Esophagus muscularis mucosa (tissue), 4 donors: ENCODE data around the gene EYA4. TPM values are rescaled to one million over a fixed set of nuclear protein-coding genes. Genes with fewer than 3 reads are reported as not detected.
A peak's percentile ranks its signal among the peaks of the same experiment; 100 is the strongest.

Experiments used
- DNase-seq: peaks from one replicate; pipeline ENCODE4 v3.0.0-alpha.2; 2017; ENCODE audit errors: extremely low spot score
- H3K27ac ChIP-seq, 4 donors: fragments of 200-600 bp; sonication (generic); replicated peaks in 1 of 4; 1 replicate in 3 of 4; 2 replicates in 1 of 4; pipeline ENCODE4 v1.5.1; 2016 to 2019; ENCODE audit warnings: mild to moderate bottlenecking in 1 of 4
- H3K27me3 ChIP-seq, 4 donors: fragments of 200-600 bp; sonication (generic); one replicate each; pipeline versions ENCODE4 v1.5.1 to v1.6.0; 2016 to 2019
- H3K36me3 ChIP-seq, 4 donors: fragments of 200-600 bp; sonication (generic); one replicate each; pipeline ENCODE4 v1.5.1; 2016 to 2019
- H3K4me1 ChIP-seq, 4 donors: fragments of 200-600 bp; sonication (generic); one replicate each; pipeline ENCODE4 v1.5.1; 2016 to 2019
- H3K4me3 ChIP-seq, 4 donors: fragments of 200-600 bp; sonication (generic); 1 replicate in 2 of 4; 2 replicates in 2 of 4; pipeline ENCODE4 v1.5.1; 2016 to 2019; ENCODE audit warnings: mild to moderate bottlenecking in 4 of 4, moderate library complexity in 1 of 4
- H3K9me3 ChIP-seq, 4 donors: fragments of 200-600 bp; sonication (generic); 1 replicate in 3 of 4; 2 replicates in 1 of 4; pipeline ENCODE4 v1.5.1; 2016 to 2019
- CTCF ChIP-seq, 3 experiments: fragments of 200-600 bp in 2 of 3; fragments of 450-650 bp in 1 of 3; sonication (generic) in 2 of 3; IDR thresholded peaks; one replicate each; pipeline ENCODE4 v1.5.1; 2017 to 2019; ENCODE audit warnings: antibody characterized with exemption in 3 of 3, mild to moderate bottlenecking in 2 of 3, moderate library complexity in 1 of 3
- EP300 ChIP-seq: sonication (generic); formaldehyde crosslinking; IDR thresholded peaks from one replicate; pipeline ENCODE4 v1.6.1; 2017; ENCODE audit warnings: antibody characterized with exemption
- POLR2A ChIP-seq: fragments of 450-650 bp; IDR thresholded peaks from one replicate; pipeline ENCODE4 v1.6.1; 2017; ENCODE audit warnings: antibody characterized with exemption, moderate library complexity, mild to moderate bottlenecking, low read depth
- POLR2AphosphoS5 ChIP-seq, 2 donors: sonication (generic); formaldehyde crosslinking; IDR thresholded peaks; one replicate each; pipeline ENCODE4 v1.6.1; 2017; ENCODE audit warnings: antibody characterized with exemption in 2 of 2
- WGBS: methylation state at CpG from one replicate; pipeline ENCODE4 v1.1.5; 2018; 5-methylcytosine and 5-hydroxymethylcytosine counted together
- intact Hi-C: fragments of 100-400 bp; cut with DNase I; formaldehyde crosslinking; loops from one replicate; pipeline ENCODE4 v1.15.1; 2023
- total RNA-seq, 4 donors: library from RNA; depleted of rRNA; stranded (reverse); fragments of >200 nt; gene quantifications; one replicate each; pipeline versions ENCODE4 v1.1.0 to v1.2.1, GENCODE V29; 2016

The EYA4 gene
- total RNA-seq: 1 to 10 TPM; 1.5 to 3.3 (median 2.5) TPM

GRCh38 chr6:133241086-133241900 lies at the start of gene EYA4:
TSS of gene EYA4 (plus strand) at chr6:133241357. CDS start at chr6:133274781, 33,424 bp downstream.
- WGBS: 3% methylated on average over 23 of the region's 84 CpGs
- Histone ChIP-seq H3K27ac (peak within 1 kb of the TSS; percentile 35 to 45 (median 44)), H3K27me3 (peaks cover 0 to 58% (median 23%) of the 10 kb centered on the region in 4 donors), H3K4me3 (peak within 1 kb of the TSS; percentile 54 to 63 (median 58)), H3K9me3 (no peaks in the 10 kb centered on the region), H3K36me3 (no peaks in the 10 kb centered on the region), H3K4me1 (peaks cover 9 to 35% (median 29%) of the 10 kb centered on the region in 4 donors)
- no peak for TF ChIP-seq POLR2AphosphoS5 (IDR thresholded peaks at IDR 0.05)
- no peak for DNase-seq
- intact Hi-C loops: no loop called here

GRCh38 chr6:133193396-133193795 lies 47.8 kb upstream of the EYA4 start:
- H3K27ac ChIP-seq: no peak overlapping the region
- no peak for TF ChIP-seq EP300
- TF ChIP-seq POLR2AphosphoS5 (IDR thresholded peaks at IDR 0.05): no peak
- no peak for TF ChIP-seq CTCF (IDR thresholded peaks at IDR 0.05)
- no peak for TF ChIP-seq POLR2A
- H3K27me3 ChIP-seq: no peaks in the 10 kb centered on the region
- WGBS: 85% methylated on average over 1 of the region's 1 CpG
- no peaks in the 10 kb centered on the region for H3K9me3 ChIP-seq
- H3K36me3 ChIP-seq: no peaks in the 10 kb centered on the region
- H3K4me1 ChIP-seq: no peaks in the 10 kb centered on the region
- intact Hi-C loops: no loop called here
- DNase-seq: no peak
- H3K4me3 ChIP-seq: no peak overlapping the region

GRCh38 chr6:133198725-133199124 lies 42.4 kb upstream of the EYA4 start:
- Histone ChIP-seq H3K4me1 (no peaks in the 10 kb centered on the region), H3K4me3 (no peak overlapping the region), H3K27ac (no peak overlapping the region), H3K27me3 (no peaks in the 10 kb centered on the region), H3K36me3 (no peaks in the 10 kb centered on the region), H3K9me3 (no peaks in the 10 kb centered on the region)
- WGBS: 91% methylated on average over 2 of the region's 2 CpGs
- intact Hi-C loops: no loop called here
- TF ChIP-seq POLR2AphosphoS5 (IDR thresholded peaks at IDR 0.05) (no peak), EP300 (no peak), CTCF (IDR thresholded peaks at IDR 0.05) (no peak)
- DNase-seq: no peak

GRCh38 chr6:133201231-133201630 lies 39.9 kb upstream of the EYA4 start:
- H3K4me1 ChIP-seq: no peaks in the 10 kb centered on the region
- 94% methylated on average over 4 of the region's 4 CpGs for whole genome bisulfite sequencing
- no peak overlapping the region for H3K27ac ChIP-seq
- no peaks in the 10 kb centered on the region for H3K36me3 ChIP-seq
- intact Hi-C loops: no loop called here
- DNase-seq: no peak
- H3K27me3 ChIP-seq: no peaks in the 10 kb centered on the region
- H3K9me3 ChIP-seq: no peaks in the 10 kb centered on the region
- no peak for TF ChIP-seq EP300
- TF ChIP-seq POLR2A: no peak
- H3K4me3 ChIP-seq: no peak overlapping the region

- intact Hi-C loops: no loop called here
- H3K36me3 ChIP-seq: no peaks in the 10 kb centered on the region
- no peaks in the 10 kb centered on the region for H3K27me3 ChIP-seq
- no peaks in the 10 kb centered on the region for H3K9me3 ChIP-seq
- no peak overlapping the region for H3K4me3 ChIP-seq
- no peak for DNase-seq
- TF ChIP-seq EP300 (no peak), CTCF (IDR thresholded peaks at IDR 0.05) (no peak), POLR2AphosphoS5 (IDR thresholded peaks at IDR 0.05) (no peak), POLR2A (no peak)
- H3K4me1 ChIP-seq: no peaks in the 10 kb centered on the region
- WGBS: 90% methylated on average over 4 of the region's 4 CpGs
- H3K27ac ChIP-seq: no peak overlapping the region
Observed at GRCh38 chr6:133202610-133203343, 38.4 kb upstream of the EYA4 start.
